ENCODE data around the gene EBF3.

EBF3 gene

DNA sequence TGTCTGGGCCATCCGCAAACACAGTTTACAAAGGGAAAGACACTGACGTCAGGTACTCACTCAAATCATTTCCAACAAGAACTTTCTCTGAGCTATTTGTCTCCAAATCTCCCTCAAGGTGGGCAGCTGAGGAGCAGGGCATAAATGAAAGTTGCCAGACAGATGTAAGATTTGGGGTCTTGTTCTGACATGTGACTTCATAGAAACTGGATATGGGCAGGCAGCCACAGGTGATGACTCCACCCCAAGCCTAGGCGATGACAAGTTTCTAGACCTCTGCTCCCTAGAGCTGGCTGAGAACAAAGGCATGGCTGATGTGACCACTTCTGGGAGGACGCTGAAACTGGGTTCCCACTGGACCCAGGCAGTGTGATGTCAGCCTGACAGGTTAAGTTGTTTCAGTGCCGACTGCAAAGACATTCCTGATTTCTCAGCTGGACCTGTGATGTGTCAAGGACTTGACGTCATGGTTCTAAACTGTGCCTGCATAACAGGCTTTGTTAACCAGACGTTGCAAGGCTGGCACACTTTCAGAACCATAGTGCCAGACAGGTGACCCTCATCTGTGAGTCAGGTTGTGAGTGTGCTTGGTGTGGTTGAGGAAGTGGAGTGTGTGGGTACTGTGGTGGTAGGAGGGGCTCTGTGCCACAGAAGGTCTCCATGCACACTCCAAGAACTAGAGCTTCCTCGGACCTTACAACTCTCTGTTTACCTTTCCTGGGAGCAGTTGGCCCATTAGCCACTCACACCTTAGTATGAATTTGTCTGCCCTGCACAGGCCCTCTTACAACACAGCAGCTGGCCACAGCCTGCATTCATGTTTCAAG lies 39.9 kb upstream of the EBF3 start:
- POLR2A ChIA-PET (ENCODE audit: low non-redundant PET): interaction anchor here (0.6 kb wide), 1 partner anchor 11 kb away, joined by 3 read pairs; no protein-coding TSS in a partner anchor
- TF ChIP-seq, protein P1, sequence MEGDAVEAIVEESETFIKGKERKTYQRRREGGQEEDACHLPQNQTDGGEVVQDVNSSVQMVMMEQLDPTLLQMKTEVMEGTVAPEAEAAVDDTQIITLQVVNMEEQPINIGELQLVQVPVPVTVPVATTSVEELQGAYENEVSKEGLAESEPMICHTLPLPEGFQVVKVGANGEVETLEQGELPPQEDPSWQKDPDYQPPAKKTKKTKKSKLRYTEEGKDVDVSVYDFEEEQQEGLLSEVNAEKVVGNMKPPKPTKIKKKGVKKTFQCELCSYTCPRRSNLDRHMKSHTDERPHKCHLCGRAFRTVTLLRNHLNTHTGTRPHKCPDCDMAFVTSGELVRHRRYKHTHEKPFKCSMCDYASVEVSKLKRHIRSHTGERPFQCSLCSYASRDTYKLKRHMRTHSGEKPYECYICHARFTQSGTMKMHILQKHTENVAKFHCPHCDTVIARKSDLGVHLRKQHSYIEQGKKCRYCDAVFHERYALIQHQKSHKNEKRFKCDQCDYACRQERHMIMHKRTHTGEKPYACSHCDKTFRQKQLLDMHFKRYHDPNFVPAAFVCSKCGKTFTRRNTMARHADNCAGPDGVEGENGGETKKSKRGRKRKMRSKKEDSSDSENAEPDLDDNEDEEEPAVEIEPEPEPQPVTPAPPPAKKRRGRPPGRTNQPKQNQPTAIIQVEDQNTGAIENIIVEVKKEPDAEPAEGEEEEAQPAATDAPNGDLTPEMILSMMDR (conservative IDR thresholded peaks at IDR 0.05; ENCODE audit: low read depth): no peak
- H3K27ac ChIP-seq: no peak overlapping the region
- no peak for DNase-seq (ENCODE audit: low spot score)
- CTCF ChIA-PET: interaction anchor here (0.7 kb wide), 1 partner anchor 678 kb away, joined by 5 read pairs; no protein-coding TSS in a partner anchor

DNA sequence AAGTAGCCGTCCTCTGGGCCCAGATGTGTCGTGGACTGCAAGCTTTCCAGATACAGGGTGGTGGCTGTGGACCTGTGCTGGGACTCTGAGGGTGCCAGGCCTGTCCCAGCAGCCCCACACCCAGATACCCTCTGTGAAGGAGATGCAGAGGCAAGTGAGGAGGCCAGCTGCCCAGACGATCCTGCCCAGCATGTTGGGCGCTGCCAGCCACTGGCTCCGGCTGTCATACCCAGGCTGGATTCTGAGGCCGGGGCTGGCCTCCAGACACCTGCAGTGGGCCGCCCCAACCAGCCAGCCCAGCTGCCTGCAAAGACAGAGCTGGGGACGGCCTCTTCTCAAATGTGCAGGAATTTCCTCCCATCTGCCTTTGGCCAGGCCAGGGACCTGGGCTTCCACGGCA lies 39.1 kb upstream of the EBF3 start:
- DNase-seq (ENCODE audit: low spot score): no peak
- TF ChIP-seq, protein P1 (conservative IDR thresholded peaks at IDR 0.05; ENCODE audit: low read depth): no peak
- POLR2A ChIA-PET (ENCODE audit: low non-redundant PET): no interaction called here
- CTCF ChIA-PET: no interaction called here
- no peak overlapping the region for H3K27ac ChIP-seq

DNA sequence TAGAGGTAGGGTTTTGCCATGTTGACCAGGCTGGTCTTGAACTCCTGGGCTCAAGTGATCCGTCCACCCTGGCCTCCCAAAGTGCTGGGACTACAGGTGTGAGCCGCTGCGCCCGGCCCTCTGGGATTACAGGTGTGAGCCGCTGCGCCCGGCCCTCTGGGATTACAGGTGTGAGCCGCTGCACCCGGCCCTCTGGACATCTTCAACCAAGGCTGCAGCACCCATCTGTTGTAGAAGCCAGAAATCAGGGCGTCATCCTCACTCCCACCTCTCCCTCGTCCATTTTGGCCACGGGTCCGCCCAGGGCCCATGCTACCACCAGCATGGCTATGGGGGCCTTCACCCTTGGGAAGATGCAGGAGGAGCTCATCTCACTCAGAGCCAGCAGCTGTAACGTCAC lies 38.5 kb upstream of the EBF3 start:
- TF ChIP-seq, protein P1 (conservative IDR thresholded peaks at IDR 0.05; ENCODE audit: low read depth): no peak
- no peak overlapping the region for H3K27ac ChIP-seq
- DNase-seq (ENCODE audit: low spot score): no peak
- ChIA-PET POLR2A (ENCODE audit: low non-redundant PET) (no interaction called here), CTCF (interaction anchor here (0.5 kb wide), 1 partner anchor 13 kb away, joined by 3 read pairs; no protein-coding TSS in a partner anchor)

DNA sequence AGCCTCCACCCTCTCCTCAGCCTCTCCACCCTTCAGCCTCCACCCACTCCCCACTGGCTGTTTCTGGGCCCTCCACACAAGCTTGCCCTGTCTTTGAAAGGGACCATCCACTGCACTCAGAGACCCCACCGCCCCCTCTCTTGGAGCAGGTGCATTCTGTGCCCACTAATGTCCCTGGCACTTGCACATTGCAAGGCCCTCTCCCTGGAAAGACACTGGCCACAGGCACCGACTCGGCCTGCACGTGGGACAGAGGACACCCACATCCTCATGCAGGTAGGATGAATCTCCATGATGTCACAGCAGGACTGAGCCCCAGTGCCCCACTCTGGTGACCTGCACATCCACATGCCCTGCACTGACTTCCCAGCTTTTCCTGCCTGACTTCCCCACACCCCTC lies 36.8 kb upstream of the EBF3 start:
- POLR2A ChIA-PET (ENCODE audit: low non-redundant PET): no interaction called here
- CTCF ChIA-PET: interaction anchor here (0.5 to 1.2 kb wide), 2 partner anchors 11 kb away, joined by 3 to 4 read pairs; no protein-coding TSS in a partner anchor
- TF ChIP-seq, protein P1 (conservative IDR thresholded peaks at IDR 0.05; ENCODE audit: low read depth): no peak
- DNase-seq (ENCODE audit: low spot score): no peak
- H3K27ac ChIP-seq: no peak overlapping the region

DNA sequence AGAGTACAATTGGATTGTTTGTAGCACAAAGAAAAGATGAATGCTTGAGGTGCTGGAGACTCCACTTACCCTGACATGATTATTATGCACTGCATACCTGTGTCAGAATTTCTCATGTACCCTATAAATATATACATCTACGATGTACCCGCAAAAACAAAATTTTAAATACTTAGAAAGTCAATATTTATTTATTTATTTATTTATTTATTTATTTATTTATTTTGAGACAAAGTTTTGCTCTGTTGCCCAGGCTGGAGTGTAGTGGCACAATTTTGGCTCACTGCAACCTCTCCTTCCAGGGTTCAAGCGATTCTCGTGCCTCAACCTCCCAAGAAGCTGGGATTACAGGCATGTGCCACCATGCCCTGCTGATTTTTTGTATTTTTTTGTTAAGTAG lies 35.1 kb upstream of the EBF3 start:
- TF ChIP-seq, protein P1 (conservative IDR thresholded peaks at IDR 0.05; ENCODE audit: low read depth): no peak
- POLR2A ChIA-PET (ENCODE audit: low non-redundant PET): no interaction called here
- CTCF ChIA-PET: no interaction called here
- H3K27ac ChIP-seq: no peak overlapping the region
- no peak for DNase-seq (ENCODE audit: low spot score)

DNA sequence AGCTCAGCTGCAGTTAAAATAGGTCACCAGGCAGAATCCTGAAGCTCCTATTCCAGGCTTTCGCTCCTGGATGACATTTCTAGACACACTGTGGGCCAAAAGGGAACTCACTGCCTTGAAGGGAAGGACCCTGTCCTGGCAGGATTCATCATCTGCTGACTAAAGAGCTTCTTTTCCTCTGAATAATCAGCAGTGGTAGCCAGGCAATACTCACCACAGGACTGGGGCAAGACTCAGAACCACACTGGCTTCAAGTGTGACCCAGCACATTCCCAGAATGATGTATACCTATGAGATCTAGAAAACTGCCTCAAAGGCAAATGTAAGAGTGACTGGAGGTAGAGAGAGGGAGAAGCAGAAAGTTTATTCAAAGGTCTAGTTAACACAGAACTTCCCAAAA lies 29.5 kb upstream of the EBF3 start:
- ChIA-PET POLR2A (ENCODE audit: low non-redundant PET) (interaction anchor here (0.6 kb wide), 1 partner anchor 10 kb away, joined by 3 read pairs; no protein-coding TSS in a partner anchor), CTCF (interaction anchor here (0.5 to 1.2 kb wide), 3 partner anchors 21 to 518 kb away, joined by 3 to 4 read pairs (median 3); no protein-coding TSS in a partner anchor)
- DNase-seq (ENCODE audit: low spot score): peak; percentile 50
- H3K27ac ChIP-seq: no peak overlapping the region
- TF ChIP-seq, protein P1 (conservative IDR thresholded peaks at IDR 0.05; ENCODE audit: low read depth): no peak
